GDM1 (cell line): ENCODE measurements around the gene MSN.

ENCODE experiments used
- DNase-seq: peaks from one replicate; lab custom pipeline; 2025; lab: John Stamatoyannopoulos, UW

The MSN gene

GRCh38 chrX:65673857-65674203 is 6.4 kb downstream of the MSN start:
- DNase-seq: no peak

GRCh38 chrX:65674204-65674893 is 6.9 kb downstream of the MSN start:
- DNase-seq: no peak

GRCh38 chrX:65677954-65678469 is 10.6 kb downstream of the MSN start:
- DNase-seq: no peak

- DNase-seq: peak; percentile 39
Measured at GRCh38 chrX:65679071-65679540, 11.7 kb downstream of the MSN start.

- DNase-seq: no peak
Measured at GRCh38 chrX:65681810-65682209, 14.4 kb downstream of the MSN start.

- no peak for DNase-seq
Measured at GRCh38 chrX:65685112-65685511, 17.7 kb downstream of the MSN start.

- DNase-seq: no peak
Measured at GRCh38 chrX:65686236-65686635, 18.8 kb downstream of the MSN start.

GRCh38 chrX:65687367-65687766 is 19.9 kb downstream of the MSN start:
- DNase-seq: no peak

- no peak for DNase-seq
Measured at GRCh38 chrX:65688403-65688871, 21.0 kb downstream of the MSN start.

GRCh38 chrX:65689377-65689776 is 21.9 kb downstream of the MSN start:
- DNase-seq: no peak

GRCh38 chrX:65690057-65690855 is 22.8 kb downstream of the MSN start:
- DNase-seq: peak; percentile 15

GRCh38 chrX:65695849-65696449 is 28.5 kb downstream of the MSN start:
- no peak for DNase-seq

- DNase-seq: peak; percentile 11
Measured at GRCh38 chrX:65696613-65697012, 29.2 kb downstream of the MSN start.

GRCh38 chrX:65697211-65697641 is 29.8 kb downstream of the MSN start:
- peak; percentile 19 for DNase-seq

- DNase-seq: peak; percentile 97
Measured at GRCh38 chrX:65697915-65698796, 30.7 kb downstream of the MSN start.

- no peak for DNase-seq
Measured at GRCh38 chrX:65702956-65703355, 35.5 kb downstream of the MSN start.

GRCh38 chrX:65705439-65705838 is 38.0 kb downstream of the MSN start:
- DNase-seq: no peak

- DNase-seq: no peak
Measured at GRCh38 chrX:65706041-65706828, 38.8 kb downstream of the MSN start.

- no peak for DNase-seq
Measured at GRCh38 chrX:65707151-65707550, 39.7 kb downstream of the MSN start.

- DNase-seq: no peak
Measured at GRCh38 chrX:65712005-65712806, 44.8 kb downstream of the MSN start.
